ENCODE measurements around the gene FMNL2. TPM values are rescaled to one million over a fixed set of nuclear protein-coding genes. Genes with fewer than 3 reads are reported as not detected.
"Not testable (repeated sequence)": the region's sequence is repeated elsewhere in the genome, so short reads cannot be mapped to it uniquely, and the experiment has no call there.

Gene FMNL2
- total and polyA plus RNA-seq, 2 experiments from 2014 or later: 16.5 to 45.4 TPM

DNA sequence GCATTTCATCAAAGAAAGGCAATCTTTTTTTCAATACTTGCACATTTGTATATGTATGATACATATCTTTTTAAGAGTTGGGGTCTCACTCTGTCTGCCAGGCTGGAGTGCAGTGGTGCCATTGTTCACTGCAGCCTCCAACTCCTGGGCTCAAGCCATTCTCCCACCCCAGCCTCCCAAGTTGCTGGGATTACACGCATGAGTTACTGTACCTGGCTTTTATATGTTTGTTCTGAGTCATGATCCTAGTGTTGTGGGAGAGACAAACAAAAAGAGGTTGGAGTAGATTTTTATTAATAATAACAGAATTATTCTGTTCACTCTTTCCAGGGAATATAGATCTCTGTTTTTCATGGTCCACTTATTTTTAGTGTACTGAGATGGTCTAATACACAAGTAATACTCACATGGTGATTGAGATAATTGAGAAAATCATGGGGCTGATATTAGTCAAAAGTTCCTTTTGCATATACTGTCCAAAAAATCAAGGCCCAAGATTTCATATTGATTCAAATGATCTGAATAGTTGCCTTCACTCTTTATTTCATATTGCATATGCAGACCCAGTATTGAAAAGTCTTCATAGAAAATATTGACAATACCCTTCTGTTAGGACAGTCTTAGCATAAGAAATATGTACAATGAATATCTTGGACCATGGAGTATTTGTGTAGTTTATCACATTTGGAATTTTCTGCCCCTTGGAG is 138.3 kb downstream of the FMNL2 start (continued):
- no peak for TF ChIP-seq ZNF331 (CRISPR knock-in tag; IDR thresholded peaks at IDR 0.05; ENCODE audit: low read depth)
- no peak for TF ChIP-seq ZNF114 (CRISPR knock-in tag; IDR thresholded peaks at IDR 0.05)

DNA sequence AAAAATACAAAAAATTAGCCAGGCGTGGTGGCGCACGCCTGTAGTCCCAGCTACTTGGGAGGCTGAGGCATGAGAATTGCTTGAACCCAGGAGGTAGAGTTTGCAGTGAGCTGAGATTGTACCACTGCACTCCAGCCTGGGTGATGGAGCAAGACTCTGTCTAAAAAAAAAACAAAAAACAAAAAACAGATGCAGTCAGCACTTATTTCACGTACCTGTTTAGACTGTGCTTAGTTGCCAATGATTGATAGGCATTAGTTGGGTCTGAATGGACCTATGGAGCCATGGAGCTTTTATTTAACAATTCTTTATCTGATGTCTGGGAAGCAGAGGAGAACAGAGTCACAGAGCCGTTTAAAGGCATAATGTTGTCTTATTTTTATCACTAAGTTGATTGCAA is 139.5 kb downstream of the FMNL2 start:
- peaks cover 14% of the 10 kb centered on the region for H4K20me1 ChIP-seq (replicated peaks; ENCODE audit: insufficient read depth)
- H3K9me2 ChIP-seq (ENCODE audit: insufficient read depth); H3K4me3 ChIP-seq; DNase-seq (ENCODE audit: low spot score); H3K4me3 Mint-ChIP-seq; H3K27me3 Mint-ChIP-seq (ENCODE audit: insufficient read depth, low read depth, poor library complexity); H3K36me3 Mint-ChIP-seq (ENCODE audit: low read depth); H3K27ac Mint-ChIP-seq; H3K4me2 ChIP-seq; H3F3A ChIP-seq (replicated peaks; ENCODE audit: low read depth); H3K36me3 ChIP-seq (ENCODE audit: insufficient read depth); H3K27ac ChIP-seq (ENCODE audit: low read depth); H2AFZ ChIP-seq; H3K9me3 Mint-ChIP-seq; ATAC-seq; H3K27me3 ChIP-seq (ENCODE audit: insufficient read depth): not testable (repeated sequence)
- peaks cover 33% of the 10 kb centered on the region for H3K4me1 Mint-ChIP-seq
- H3K4me1 ChIP-seq (ENCODE audit: insufficient read depth): peaks cover 38% of the 10 kb centered on the region
- peaks cover 87% of the 10 kb centered on the region for H3K79me2 ChIP-seq (replicated peaks; ENCODE audit: insufficient read depth)

DNA sequence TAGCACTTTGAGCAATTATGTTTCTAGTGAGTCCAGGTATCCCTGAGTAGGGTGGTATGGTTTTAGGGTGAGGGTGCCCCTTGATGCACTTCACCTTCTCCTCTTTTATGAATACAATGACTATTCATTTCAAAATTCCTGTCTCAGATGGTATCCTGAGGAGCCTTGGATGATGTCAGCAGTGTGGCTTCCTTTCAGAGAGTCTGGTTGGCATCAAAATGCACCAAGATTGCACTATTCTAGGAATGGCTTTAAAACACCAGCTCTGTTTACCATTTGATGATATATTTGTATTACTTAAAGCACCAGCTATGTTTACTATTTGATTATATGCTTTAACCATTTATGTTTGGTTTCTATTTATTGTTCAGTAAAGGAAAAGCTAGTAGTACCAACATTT is 141.0 kb downstream of the FMNL2 start:
- DNase-seq (ENCODE audit: low spot score) (no peak), ATAC-seq (no peak)
- peaks cover 17% of the 10 kb centered on the region; the same call in 1 of the 2 replicates for H4K20me1 ChIP-seq (replicated peaks; ENCODE audit: insufficient read depth)
- H3K4me2 ChIP-seq: no peak overlapping the region
- H3K4me3 ChIP-seq: no peak overlapping the region
- no peaks in the 10 kb centered on the region for H3K36me3 ChIP-seq (ENCODE audit: insufficient read depth)
- Mint-ChIP-seq H3K27me3 (ENCODE audit: insufficient read depth, low read depth, poor library complexity) (peaks cover 2% of the 10 kb centered on the region), H3K27ac (no peak overlapping the region), H3K9me3 (no peaks in the 10 kb centered on the region), H3K4me3 (no peak overlapping the region), H3K4me1 (peaks cover 23% of the 10 kb centered on the region), H3K36me3 (ENCODE audit: low read depth) (no peaks in the 10 kb centered on the region)
- peaks cover 23% of the 10 kb centered on the region for H3K4me1 ChIP-seq (ENCODE audit: insufficient read depth)
- no peak overlapping the region for H3K27ac ChIP-seq (ENCODE audit: low read depth)
- TF ChIP-seq, protein P1, sequence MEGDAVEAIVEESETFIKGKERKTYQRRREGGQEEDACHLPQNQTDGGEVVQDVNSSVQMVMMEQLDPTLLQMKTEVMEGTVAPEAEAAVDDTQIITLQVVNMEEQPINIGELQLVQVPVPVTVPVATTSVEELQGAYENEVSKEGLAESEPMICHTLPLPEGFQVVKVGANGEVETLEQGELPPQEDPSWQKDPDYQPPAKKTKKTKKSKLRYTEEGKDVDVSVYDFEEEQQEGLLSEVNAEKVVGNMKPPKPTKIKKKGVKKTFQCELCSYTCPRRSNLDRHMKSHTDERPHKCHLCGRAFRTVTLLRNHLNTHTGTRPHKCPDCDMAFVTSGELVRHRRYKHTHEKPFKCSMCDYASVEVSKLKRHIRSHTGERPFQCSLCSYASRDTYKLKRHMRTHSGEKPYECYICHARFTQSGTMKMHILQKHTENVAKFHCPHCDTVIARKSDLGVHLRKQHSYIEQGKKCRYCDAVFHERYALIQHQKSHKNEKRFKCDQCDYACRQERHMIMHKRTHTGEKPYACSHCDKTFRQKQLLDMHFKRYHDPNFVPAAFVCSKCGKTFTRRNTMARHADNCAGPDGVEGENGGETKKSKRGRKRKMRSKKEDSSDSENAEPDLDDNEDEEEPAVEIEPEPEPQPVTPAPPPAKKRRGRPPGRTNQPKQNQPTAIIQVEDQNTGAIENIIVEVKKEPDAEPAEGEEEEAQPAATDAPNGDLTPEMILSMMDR (conservative IDR thresholded peaks at IDR 0.05; ENCODE audit: low read depth in 2 of 2): no peak
- TF ChIP-seq, protein P2, sequence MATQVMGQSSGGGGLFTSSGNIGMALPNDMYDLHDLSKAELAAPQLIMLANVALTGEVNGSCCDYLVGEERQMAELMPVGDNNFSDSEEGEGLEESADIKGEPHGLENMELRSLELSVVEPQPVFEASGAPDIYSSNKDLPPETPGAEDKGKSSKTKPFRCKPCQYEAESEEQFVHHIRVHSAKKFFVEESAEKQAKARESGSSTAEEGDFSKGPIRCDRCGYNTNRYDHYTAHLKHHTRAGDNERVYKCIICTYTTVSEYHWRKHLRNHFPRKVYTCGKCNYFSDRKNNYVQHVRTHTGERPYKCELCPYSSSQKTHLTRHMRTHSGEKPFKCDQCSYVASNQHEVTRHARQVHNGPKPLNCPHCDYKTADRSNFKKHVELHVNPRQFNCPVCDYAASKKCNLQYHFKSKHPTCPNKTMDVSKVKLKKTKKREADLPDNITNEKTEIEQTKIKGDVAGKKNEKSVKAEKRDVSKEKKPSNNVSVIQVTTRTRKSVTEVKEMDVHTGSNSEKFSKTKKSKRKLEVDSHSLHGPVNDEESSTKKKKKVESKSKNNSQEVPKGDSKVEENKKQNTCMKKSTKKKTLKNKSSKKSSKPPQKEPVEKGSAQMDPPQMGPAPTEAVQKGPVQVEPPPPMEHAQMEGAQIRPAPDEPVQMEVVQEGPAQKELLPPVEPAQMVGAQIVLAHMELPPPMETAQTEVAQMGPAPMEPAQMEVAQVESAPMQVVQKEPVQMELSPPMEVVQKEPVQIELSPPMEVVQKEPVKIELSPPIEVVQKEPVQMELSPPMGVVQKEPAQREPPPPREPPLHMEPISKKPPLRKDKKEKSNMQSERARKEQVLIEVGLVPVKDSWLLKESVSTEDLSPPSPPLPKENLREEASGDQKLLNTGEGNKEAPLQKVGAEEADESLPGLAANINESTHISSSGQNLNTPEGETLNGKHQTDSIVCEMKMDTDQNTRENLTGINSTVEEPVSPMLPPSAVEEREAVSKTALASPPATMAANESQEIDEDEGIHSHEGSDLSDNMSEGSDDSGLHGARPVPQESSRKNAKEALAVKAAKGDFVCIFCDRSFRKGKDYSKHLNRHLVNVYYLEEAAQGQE (IDR thresholded peaks at IDR 0.05; ENCODE audit: unreplicated experiment): no peak
- TF ChIP-seq NANOG (IDR thresholded peaks at IDR 0.05; ENCODE audit: borderline replicate concordance) (no peak), STAT1 (IDR thresholded peaks at IDR 0.05; ENCODE audit: unreplicated experiment) (no peak), POLR2AphosphoS5 (IDR thresholded peaks at IDR 0.05; ENCODE audit: low read depth) (no peak), EZH2phosphoT487 (IDR thresholded peaks at IDR 0.05; ENCODE audit: unreplicated experiment) (no peak), ZNF331 (CRISPR knock-in tag; IDR thresholded peaks at IDR 0.05; ENCODE audit: low read depth) (no peak), JUNB (IDR thresholded peaks at IDR 0.05; ENCODE audit: unreplicated experiment) (no peak), ZNF114 (CRISPR knock-in tag; IDR thresholded peaks at IDR 0.05) (no peak)
- TF ChIP-seq, protein P3, sequence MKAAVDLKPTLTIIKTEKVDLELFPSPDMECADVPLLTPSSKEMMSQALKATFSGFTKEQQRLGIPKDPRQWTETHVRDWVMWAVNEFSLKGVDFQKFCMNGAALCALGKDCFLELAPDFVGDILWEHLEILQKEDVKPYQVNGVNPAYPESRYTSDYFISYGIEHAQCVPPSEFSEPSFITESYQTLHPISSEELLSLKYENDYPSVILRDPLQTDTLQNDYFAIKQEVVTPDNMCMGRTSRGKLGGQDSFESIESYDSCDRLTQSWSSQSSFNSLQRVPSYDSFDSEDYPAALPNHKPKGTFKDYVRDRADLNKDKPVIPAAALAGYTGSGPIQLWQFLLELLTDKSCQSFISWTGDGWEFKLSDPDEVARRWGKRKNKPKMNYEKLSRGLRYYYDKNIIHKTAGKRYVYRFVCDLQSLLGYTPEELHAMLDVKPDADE (IDR thresholded peaks at IDR 0.05): no peak
- no peaks in the 10 kb centered on the region for H3K27me3 ChIP-seq (ENCODE audit: insufficient read depth)
- no peaks in the 10 kb centered on the region for H3F3A ChIP-seq (replicated peaks; ENCODE audit: low read depth)
- H2AFZ ChIP-seq: no peak overlapping the region
- no peaks in the 10 kb centered on the region for H3K9me2 ChIP-seq (ENCODE audit: insufficient read depth)
- H3K79me2 ChIP-seq (replicated peaks; ENCODE audit: insufficient read depth): peaks cover 82% of the 10 kb centered on the region
